ENCODE measurements around the gene YIPF6. TPM values are rescaled to one million over a fixed set of nuclear protein-coding genes. Genes with fewer than 3 reads are reported as not detected.

The YIPF6 gene
- total RNA-seq, 1 experiment from 2014 or later = 61.3 TPM

DNA sequence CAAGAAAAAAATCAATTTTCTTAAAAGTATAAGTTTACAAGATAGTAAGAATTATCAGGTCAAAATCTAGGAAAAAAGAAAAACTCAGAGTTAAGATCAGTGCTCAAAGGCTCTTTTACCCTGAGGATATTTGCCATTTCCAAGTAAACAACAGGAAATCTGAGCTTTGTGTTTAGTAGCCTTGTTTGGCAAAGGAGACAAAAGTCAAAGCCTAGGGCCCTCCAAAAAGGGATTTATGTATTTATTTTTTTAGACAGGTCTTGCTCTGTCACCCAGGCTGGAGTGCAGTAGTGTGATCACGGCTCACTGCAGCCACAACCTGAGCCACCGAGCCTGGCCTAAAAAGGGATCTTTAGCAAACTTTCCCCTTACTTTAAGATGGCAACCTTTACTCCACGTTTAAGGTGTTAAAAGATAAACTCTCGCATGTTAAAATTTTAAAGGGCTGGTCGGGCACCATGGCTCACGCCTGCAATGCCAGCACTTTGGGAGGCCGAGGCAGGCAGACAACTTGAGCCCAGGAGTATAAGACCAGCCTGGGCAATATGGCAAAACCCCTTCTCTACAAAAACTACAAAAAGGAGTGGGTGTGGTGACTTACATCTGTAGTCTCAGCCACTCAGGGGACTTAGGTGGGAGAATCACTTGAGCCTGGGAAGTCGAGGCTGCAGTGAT is 44.2 kb upstream of the YIPF6 start:
- Histone ChIP-seq H3K27ac (ENCODE audit: low read length) (no peak overlapping the region), H3K4me3 (ENCODE audit: low read depth in 2 of 2, low read length in 2 of 2) (no peak overlapping the region; a peak in 1 of 4 replicates), H3K36me3 (ENCODE audit: control insufficient read depth, insufficient read depth, low read length) (no peaks in the 10 kb centered on the region), H3K9me3 (ENCODE audit: control insufficient read depth, insufficient read depth, low read depth, low read length) (no peaks in the 10 kb centered on the region), H3K4me1 (ENCODE audit: control insufficient read depth, insufficient read depth, low read length) (peaks cover 8% of the 10 kb centered on the region), H3K27me3 (ENCODE audit: control insufficient read depth, insufficient read depth, low read length) (no peaks in the 10 kb centered on the region)
- intact Hi-C loops (cut with micrococcal nuclease; ENCODE audit: unreplicated experiment) = no loop called here
- DNase-seq (ENCODE audit: low read depth, low spot score) (no peak), ATAC-seq (peak; percentile 80)
- in situ Hi-C loops (cut with HindIII; ENCODE audit: low pct_unique_long_range_greater_than_20kb, low sequenced_read_pairs) = no loop called here
- POLR2A ChIA-PET = no interaction called here
- CTCF ChIA-PET = no interaction called here
- TF ChIP-seq SIN3A (IDR thresholded peaks at IDR 0.05; ENCODE audit: borderline replicate concordance, insufficient read depth, low read depth, low read length) (no peak), TCF7L2 (IDR thresholded peaks at IDR 0.05; ENCODE audit: low read depth, low read length) (peak; percentile 56; the same call in 1 of the 2 replicates)
- no TSS peak for BruUV-seq (replicated peaks)

DNA sequence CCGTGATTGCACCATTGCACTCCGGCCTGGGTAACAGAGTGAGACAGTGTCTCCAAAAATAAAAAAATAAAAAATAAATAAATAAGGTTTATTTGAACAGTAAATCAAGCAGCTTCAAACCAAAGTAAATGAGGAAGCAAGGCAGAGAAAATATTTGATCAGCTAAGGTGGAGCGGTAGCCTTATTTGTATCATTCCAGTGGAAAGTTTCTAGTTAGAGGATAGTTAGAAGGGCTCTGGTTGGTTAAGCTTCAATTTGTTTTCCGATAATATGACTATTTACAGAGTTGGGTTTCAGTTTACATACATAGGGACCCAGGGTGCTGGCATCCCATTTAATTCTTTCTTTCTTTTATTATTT is 43.7 kb upstream of the YIPF6 start:
- BruUV-seq (replicated peaks) = no TSS peak
- CTCF ChIA-PET = no interaction called here
- in situ Hi-C loops (cut with HindIII; ENCODE audit: low pct_unique_long_range_greater_than_20kb, low sequenced_read_pairs) = no loop called here

More for the DNA sequence above, 43.7 kb upstream of the YIPF6 start:
- Histone ChIP-seq H3K4me3 (ENCODE audit: low read depth in 2 of 2, low read length in 2 of 2) (no peak overlapping the region; a peak in 1 of 4 replicates), H3K27ac (ENCODE audit: low read length) (no peak overlapping the region), H3K9me3 (ENCODE audit: control insufficient read depth, insufficient read depth, low read depth, low read length) (no peaks in the 10 kb centered on the region), H3K4me1 (ENCODE audit: control insufficient read depth, insufficient read depth, low read length) (peaks cover 8% of the 10 kb centered on the region), H3K27me3 (ENCODE audit: control insufficient read depth, insufficient read depth, low read length) (no peaks in the 10 kb centered on the region), H3K36me3 (ENCODE audit: control insufficient read depth, insufficient read depth, low read length) (no peaks in the 10 kb centered on the region)
- DNase-seq (ENCODE audit: low read depth, low spot score) (no peak), ATAC-seq (peak; percentile 34; the same call in 1 of the 2 replicates)
- POLR2A ChIA-PET = no interaction called here
- TF ChIP-seq SIN3A (IDR thresholded peaks at IDR 0.05; ENCODE audit: borderline replicate concordance, insufficient read depth, low read depth, low read length) (no peak), POLR2AphosphoS5 (IDR thresholded peaks at IDR 0.05; ENCODE audit: low read depth, low read length) (no peak), TCF7L2 (IDR thresholded peaks at IDR 0.05; ENCODE audit: low read depth, low read length) (no peak)
- TF ChIP-seq, protein P1, sequence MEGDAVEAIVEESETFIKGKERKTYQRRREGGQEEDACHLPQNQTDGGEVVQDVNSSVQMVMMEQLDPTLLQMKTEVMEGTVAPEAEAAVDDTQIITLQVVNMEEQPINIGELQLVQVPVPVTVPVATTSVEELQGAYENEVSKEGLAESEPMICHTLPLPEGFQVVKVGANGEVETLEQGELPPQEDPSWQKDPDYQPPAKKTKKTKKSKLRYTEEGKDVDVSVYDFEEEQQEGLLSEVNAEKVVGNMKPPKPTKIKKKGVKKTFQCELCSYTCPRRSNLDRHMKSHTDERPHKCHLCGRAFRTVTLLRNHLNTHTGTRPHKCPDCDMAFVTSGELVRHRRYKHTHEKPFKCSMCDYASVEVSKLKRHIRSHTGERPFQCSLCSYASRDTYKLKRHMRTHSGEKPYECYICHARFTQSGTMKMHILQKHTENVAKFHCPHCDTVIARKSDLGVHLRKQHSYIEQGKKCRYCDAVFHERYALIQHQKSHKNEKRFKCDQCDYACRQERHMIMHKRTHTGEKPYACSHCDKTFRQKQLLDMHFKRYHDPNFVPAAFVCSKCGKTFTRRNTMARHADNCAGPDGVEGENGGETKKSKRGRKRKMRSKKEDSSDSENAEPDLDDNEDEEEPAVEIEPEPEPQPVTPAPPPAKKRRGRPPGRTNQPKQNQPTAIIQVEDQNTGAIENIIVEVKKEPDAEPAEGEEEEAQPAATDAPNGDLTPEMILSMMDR (IDR thresholded peaks at IDR 0.05) = no peak
- TF ChIP-seq, protein P2, sequence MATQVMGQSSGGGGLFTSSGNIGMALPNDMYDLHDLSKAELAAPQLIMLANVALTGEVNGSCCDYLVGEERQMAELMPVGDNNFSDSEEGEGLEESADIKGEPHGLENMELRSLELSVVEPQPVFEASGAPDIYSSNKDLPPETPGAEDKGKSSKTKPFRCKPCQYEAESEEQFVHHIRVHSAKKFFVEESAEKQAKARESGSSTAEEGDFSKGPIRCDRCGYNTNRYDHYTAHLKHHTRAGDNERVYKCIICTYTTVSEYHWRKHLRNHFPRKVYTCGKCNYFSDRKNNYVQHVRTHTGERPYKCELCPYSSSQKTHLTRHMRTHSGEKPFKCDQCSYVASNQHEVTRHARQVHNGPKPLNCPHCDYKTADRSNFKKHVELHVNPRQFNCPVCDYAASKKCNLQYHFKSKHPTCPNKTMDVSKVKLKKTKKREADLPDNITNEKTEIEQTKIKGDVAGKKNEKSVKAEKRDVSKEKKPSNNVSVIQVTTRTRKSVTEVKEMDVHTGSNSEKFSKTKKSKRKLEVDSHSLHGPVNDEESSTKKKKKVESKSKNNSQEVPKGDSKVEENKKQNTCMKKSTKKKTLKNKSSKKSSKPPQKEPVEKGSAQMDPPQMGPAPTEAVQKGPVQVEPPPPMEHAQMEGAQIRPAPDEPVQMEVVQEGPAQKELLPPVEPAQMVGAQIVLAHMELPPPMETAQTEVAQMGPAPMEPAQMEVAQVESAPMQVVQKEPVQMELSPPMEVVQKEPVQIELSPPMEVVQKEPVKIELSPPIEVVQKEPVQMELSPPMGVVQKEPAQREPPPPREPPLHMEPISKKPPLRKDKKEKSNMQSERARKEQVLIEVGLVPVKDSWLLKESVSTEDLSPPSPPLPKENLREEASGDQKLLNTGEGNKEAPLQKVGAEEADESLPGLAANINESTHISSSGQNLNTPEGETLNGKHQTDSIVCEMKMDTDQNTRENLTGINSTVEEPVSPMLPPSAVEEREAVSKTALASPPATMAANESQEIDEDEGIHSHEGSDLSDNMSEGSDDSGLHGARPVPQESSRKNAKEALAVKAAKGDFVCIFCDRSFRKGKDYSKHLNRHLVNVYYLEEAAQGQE (IDR thresholded peaks at IDR 0.05; ENCODE audit: insufficient read depth in 1 of 2, low read depth in 2 of 2, low read length in 1 of 2) = no peak
- intact Hi-C loops (cut with micrococcal nuclease; ENCODE audit: unreplicated experiment) = no loop called here
